ES-I3 (cell line): Measurements from ENCODE around the gene CA7.

ENCODE experiments used
- H3K36me3 ChIP-seq: 2 replicates; pipeline ENCODE4 v1.6.1; 2013; ENCODE audit warnings: mild to moderate bottlenecking, low read length, control low read depth, moderate library complexity; ENCODE audit not compliant: insufficient read depth
- H3K4me1 ChIP-seq: 2 replicates; pipeline ENCODE4 v1.6.1; 2013; ENCODE audit warnings: mild to moderate bottlenecking, control low read depth, low read length; ENCODE audit not compliant: insufficient read depth
- H3K9ac ChIP-seq: 2 replicates; pipeline ENCODE4 v1.6.1; 2013; ENCODE audit warnings: low read depth, mild to moderate bottlenecking, low read length, moderate library complexity
- H3K9me3 ChIP-seq: 2 replicates; pipeline ENCODE4 v1.6.1; 2013; ENCODE audit warnings: mild to moderate bottlenecking, low read length, moderate library complexity; ENCODE audit not compliant: control insufficient read depth, insufficient read depth

The CA7 gene

GRCh38 chr16:66901626-66902025 is 57.4 kb downstream of the CA7 start:
- no peaks in the 10 kb centered on the region for H3K9me3 ChIP-seq
- H3K9ac ChIP-seq = no peak overlapping the region
- H3K36me3 ChIP-seq = no peaks in the 10 kb centered on the region
- H3K4me1 ChIP-seq = peaks cover 16% of the 10 kb centered on the region

- Histone ChIP-seq H3K4me1 (peaks cover 16% of the 10 kb centered on the region), H3K9ac (no peak overlapping the region), H3K9me3 (no peaks in the 10 kb centered on the region), H3K36me3 (no peaks in the 10 kb centered on the region)
Observed at GRCh38 chr16:66902648-66903543, 58.7 kb downstream of the CA7 start.
